ENCODE measurements around the gene PRDM16.
A peak's percentile ranks its signal among the peaks of the same experiment; 100 is the strongest.

DNA sequence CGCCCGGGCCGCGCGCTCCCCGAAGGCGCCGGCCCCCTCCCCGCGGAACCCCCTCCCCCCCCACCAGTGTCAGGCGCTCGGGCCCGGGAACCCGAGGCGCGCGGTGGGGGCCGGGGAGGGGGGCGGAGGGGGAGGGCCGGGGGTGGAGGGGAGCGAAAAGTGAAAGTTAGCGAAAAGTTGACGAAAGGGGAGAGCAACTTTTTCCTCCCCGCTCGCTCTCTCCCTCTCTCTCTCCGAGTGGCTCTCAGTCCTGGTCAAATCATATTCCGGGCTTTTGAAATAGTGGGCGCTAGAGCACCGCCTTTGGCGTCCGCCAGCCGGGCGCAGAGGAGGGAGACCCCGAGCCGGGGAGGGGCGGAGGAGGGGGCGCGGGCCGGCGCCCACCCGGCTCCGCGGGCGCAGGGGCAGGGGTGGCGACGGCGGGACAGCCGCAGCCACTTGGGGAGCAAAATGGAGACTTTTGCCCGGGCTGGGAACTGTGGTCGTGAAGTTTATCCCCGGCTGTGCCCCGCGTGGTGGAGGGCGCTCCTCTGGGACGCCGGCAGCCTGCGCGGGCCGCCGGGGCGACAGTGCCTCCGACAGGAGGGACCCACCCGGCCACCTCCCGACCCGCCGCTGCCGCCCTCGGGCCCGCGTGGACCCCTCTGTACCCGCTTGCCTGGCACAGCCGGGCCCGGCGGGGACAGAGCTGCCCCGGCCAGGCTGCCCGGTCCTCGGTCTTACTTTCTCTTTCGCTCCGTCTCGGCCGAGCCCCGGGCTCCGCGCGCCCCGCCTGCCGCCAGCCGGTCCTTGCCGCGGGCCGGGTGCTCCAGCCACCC is 697 bp downstream of the PRDM16 start:
- TF ChIP-seq, protein P1, sequence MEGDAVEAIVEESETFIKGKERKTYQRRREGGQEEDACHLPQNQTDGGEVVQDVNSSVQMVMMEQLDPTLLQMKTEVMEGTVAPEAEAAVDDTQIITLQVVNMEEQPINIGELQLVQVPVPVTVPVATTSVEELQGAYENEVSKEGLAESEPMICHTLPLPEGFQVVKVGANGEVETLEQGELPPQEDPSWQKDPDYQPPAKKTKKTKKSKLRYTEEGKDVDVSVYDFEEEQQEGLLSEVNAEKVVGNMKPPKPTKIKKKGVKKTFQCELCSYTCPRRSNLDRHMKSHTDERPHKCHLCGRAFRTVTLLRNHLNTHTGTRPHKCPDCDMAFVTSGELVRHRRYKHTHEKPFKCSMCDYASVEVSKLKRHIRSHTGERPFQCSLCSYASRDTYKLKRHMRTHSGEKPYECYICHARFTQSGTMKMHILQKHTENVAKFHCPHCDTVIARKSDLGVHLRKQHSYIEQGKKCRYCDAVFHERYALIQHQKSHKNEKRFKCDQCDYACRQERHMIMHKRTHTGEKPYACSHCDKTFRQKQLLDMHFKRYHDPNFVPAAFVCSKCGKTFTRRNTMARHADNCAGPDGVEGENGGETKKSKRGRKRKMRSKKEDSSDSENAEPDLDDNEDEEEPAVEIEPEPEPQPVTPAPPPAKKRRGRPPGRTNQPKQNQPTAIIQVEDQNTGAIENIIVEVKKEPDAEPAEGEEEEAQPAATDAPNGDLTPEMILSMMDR (IDR thresholded peaks at IDR 0.05; ENCODE audit: low read depth, low read length, missing input control), result peak; percentile 17
- TF ChIP-seq FOXA1 (IDR thresholded peaks at IDR 0.05) (no peak), EGR1 (IDR thresholded peaks at IDR 0.05; ENCODE audit: low read depth in 2 of 2) (no peak), JUND (IDR thresholded peaks at IDR 0.05) (no peak), RAD21 (IDR thresholded peaks at IDR 0.05) (peak; percentile 48), TAF1 (conservative IDR thresholded peaks at IDR 0.05) (no peak), RXRA (IDR thresholded peaks at IDR 0.05) (no peak), YY1 (IDR thresholded peaks at IDR 0.05) (no peak), FOXA2 (IDR thresholded peaks at IDR 0.05) (no peak)
- TF ChIP-seq, protein P2, sequence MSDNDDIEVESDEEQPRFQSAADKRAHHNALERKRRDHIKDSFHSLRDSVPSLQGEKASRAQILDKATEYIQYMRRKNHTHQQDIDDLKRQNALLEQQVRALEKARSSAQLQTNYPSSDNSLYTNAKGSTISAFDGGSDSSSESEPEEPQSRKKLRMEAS (IDR thresholded peaks at IDR 0.05), result no peak
- TF ChIP-seq, protein P3, sequence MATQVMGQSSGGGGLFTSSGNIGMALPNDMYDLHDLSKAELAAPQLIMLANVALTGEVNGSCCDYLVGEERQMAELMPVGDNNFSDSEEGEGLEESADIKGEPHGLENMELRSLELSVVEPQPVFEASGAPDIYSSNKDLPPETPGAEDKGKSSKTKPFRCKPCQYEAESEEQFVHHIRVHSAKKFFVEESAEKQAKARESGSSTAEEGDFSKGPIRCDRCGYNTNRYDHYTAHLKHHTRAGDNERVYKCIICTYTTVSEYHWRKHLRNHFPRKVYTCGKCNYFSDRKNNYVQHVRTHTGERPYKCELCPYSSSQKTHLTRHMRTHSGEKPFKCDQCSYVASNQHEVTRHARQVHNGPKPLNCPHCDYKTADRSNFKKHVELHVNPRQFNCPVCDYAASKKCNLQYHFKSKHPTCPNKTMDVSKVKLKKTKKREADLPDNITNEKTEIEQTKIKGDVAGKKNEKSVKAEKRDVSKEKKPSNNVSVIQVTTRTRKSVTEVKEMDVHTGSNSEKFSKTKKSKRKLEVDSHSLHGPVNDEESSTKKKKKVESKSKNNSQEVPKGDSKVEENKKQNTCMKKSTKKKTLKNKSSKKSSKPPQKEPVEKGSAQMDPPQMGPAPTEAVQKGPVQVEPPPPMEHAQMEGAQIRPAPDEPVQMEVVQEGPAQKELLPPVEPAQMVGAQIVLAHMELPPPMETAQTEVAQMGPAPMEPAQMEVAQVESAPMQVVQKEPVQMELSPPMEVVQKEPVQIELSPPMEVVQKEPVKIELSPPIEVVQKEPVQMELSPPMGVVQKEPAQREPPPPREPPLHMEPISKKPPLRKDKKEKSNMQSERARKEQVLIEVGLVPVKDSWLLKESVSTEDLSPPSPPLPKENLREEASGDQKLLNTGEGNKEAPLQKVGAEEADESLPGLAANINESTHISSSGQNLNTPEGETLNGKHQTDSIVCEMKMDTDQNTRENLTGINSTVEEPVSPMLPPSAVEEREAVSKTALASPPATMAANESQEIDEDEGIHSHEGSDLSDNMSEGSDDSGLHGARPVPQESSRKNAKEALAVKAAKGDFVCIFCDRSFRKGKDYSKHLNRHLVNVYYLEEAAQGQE (IDR thresholded peaks at IDR 0.05), result no peak
- TF ChIP-seq, protein P4, sequence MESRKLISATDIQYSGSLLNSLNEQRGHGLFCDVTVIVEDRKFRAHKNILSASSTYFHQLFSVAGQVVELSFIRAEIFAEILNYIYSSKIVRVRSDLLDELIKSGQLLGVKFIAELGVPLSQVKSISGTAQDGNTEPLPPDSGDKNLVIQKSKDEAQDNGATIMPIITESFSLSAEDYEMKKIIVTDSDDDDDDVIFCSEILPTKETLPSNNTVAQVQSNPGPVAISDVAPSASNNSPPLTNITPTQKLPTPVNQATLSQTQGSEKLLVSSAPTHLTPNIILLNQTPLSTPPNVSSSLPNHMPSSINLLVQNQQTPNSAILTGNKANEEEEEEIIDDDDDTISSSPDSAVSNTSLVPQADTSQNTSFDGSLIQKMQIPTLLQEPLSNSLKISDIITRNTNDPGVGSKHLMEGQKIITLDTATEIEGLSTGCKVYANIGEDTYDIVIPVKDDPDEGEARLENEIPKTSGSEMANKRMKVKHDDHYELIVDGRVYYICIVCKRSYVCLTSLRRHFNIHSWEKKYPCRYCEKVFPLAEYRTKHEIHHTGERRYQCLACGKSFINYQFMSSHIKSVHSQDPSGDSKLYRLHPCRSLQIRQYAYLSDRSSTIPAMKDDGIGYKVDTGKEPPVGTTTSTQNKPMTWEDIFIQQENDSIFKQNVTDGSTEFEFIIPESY (IDR thresholded peaks at IDR 0.05), result no peak
